LNCAP (cell line): ENCODE measurements around the gene DECR2.

Experiments used
- CTCF ChIP-seq: fragments of 450-650 bp; IDR thresholded peaks from 2 replicates; pipeline ENCODE4 v1.5.1; 2017; ENCODE audit warnings: mild to moderate bottlenecking

Gene DECR2

DNA sequence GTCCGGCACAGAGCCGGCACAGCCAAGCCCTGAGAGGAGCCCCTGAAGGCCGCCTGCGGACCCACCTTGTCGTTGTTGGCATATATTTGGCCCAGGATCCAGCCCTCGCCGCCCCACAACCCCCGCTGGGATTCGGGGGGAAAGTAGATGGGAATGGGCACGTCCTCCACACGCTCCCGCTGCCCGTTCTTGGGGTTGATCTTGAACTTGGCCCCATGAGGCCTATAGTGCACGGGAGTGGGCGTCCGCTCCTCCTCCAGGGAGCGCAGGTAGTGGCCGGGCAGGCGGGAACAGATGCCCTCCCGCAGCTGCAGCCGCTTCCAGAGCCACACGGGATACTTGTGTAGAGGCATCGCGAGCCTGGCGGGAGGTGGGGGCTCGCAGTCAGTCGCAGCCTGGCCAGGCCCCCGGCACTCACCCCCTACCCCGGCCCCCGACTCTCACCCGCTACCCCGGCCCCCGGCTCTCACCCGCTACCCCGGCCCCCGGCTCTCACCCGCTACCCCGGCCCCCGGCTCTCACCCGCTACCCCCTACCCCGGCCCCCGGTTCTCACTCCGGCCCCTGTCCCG is 31.7 kb upstream of the DECR2 start:
- no peak for TF ChIP-seq CTCF

GRCh38 chr16:370443-370842 is 31.2 kb upstream of the DECR2 start, which contains the start of gene MRPL28:
Gene MRPL28 (minus strand): TSS chr16:370538. CDS start chr16:370218, 320 bp downstream.
- no peak for TF ChIP-seq CTCF

- no peak for TF ChIP-seq CTCF
These were observed 30.6 kb upstream of the DECR2 start for GRCh38 chr16:370979-371514.

- no peak for TF ChIP-seq CTCF
These were observed 30.0 kb upstream of the DECR2 start for GRCh38 chr16:371515-372301.

- TF ChIP-seq CTCF = no peak
These were observed 29.2 kb upstream of the DECR2 start for GRCh38 chr16:372302-372983.

DNA sequence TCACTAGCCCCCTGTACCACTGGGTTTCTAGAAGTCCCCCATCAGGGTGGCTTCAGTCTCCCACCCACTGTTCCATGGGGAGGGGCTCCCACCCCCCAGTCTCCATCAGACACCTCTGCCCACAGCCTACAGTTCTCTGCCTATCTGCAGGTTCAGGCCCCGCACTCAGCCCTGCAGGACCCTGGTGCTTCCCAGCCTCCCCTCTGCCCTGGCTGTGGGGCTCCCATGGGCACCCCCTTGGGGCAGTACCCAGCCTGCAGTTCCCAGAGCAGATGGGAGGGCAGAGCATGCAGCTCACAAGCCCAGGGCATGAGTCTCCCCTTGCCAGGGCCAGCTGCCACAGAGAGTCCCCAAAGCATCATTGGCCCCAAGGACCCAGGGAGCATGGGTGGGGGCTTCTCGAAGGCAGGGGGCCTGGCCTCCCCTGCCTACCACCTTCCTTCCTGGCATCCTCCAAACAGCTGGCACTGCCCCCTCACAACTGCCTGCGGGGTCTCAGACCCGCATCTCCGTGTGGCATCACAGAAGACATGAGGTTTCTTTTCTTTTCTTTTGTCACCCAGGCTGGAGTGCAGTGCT is 28.6 kb upstream of the DECR2 start:
- TF ChIP-seq CTCF = no peak

DNA sequence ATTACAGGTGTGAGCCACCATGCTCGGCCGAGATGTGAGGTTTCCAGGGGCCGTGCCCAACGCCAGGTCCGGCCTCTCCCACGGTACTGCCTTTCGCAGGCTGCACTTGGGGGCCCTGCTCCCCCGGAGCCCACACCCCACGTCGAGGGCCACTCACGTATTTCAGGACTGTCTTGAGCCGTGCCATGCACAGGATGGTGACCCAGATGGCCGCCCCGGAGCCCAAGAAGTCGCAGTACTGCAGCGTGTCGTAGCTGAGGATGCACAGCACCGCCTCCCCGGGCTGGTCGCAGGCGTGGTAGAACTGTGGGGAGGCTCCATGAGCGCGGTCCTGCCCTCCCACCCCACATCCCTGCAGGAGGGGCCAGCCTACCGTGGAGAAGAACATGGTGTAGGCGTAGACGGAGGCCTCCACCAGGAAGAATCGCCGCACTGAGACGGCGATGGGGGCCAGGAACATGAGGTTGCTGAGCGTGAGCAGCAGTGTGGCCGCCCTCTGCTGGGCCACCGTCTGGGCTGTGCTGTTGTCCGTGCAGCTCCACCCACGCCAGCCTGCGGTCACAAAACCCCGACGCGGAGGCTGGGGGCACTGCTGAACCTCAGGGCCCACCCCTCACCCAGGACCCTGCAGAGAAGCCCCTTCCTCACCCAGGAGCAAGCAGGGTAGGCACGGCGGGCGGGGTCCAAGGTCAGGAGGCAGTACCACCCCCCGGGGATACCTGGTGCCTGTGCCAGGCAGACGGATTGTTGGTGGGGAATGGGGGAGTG is 27.7 kb upstream of the DECR2 start:
- TF ChIP-seq CTCF = no peak
